Neural cell (in vitro differentiated cells): ENCODE results near the gene MAPRE3. TPM values are rescaled to one million over a fixed set of nuclear protein-coding genes. Genes with fewer than 3 reads are reported as not detected.

Experiments used
- H2AFZ ChIP-seq: fragments of 200-600, 300-800 bp; sonication (generic), shearing (Covaris generic); 2 replicates; pipeline ENCODE4 v1.6.0; 2014; ENCODE audit warnings: low read depth, mild to moderate bottlenecking, antibody characterized with exemption, low read length, moderate library complexity
- H3F3A ChIP-seq: fragments of 200-600 bp; shearing (Covaris generic); 2 replicates; pipeline ENCODE4 v1.6.1; 2016; ENCODE audit warnings: mild to moderate bottlenecking, moderate library complexity, mixed read lengths, antibody characterized with exemption, low read length; ENCODE audit not compliant: insufficient read depth, poor library complexity, severe bottlenecking
- H3K27ac ChIP-seq: fragments of 200-600, 300-800 bp; sonication (generic), shearing (Covaris generic); 2 replicates; pipeline ENCODE4 v1.5.1; 2014; ENCODE audit warnings: mild to moderate bottlenecking, low read length, moderate library complexity
- H3K27me3 ChIP-seq: fragments of 300-800, 200-600 bp; sonication (generic), shearing (Covaris generic); 2 replicates; pipeline ENCODE4 v1.6.0; 2014; ENCODE audit warnings: mild to moderate bottlenecking, low read depth, low read length, moderate library complexity; ENCODE audit not compliant: insufficient read depth
- H3K36me3 ChIP-seq: fragments of 300-800, 200-600 bp; sonication (generic), shearing (Covaris generic); 2 replicates; pipeline ENCODE4 v1.5.1; 2014; ENCODE audit warnings: mild to moderate bottlenecking, antibody characterized with exemption, low read length, moderate library complexity; ENCODE audit not compliant: insufficient read depth
- H3K4me2 ChIP-seq: fragments of 300-800, 200-600 bp; sonication (generic), shearing (Covaris generic); 2 replicates; pipeline ENCODE4 v1.6.0; 2014; ENCODE audit warnings: mild to moderate bottlenecking, low read length
- H3K4me3 ChIP-seq: fragments of 300-800, 200-600 bp; sonication (generic), shearing (Covaris generic); 2 replicates; pipeline ENCODE4 v1.5.1; 2014; ENCODE audit warnings: mild to moderate bottlenecking, low read length, moderate library complexity
- H3K79me2 ChIP-seq: fragments of 200-600 bp; shearing (Covaris generic); replicated peaks from 2 replicates; pipeline ENCODE4 v1.6.0; 2014; ENCODE audit warnings: mild to moderate bottlenecking, low read length, moderate library complexity; ENCODE audit not compliant: insufficient read depth
- H3K9ac ChIP-seq: fragments of 300-800, 200-600 bp; sonication (generic), shearing (Covaris generic); 2 replicates; pipeline ENCODE4 v1.6.1; 2016; ENCODE audit warnings: mild to moderate bottlenecking, low read length, mixed read lengths
- H3K9me2 ChIP-seq: fragments of 200-600 bp; shearing (Covaris generic); 2 replicates; pipeline ENCODE4 v1.6.1; 2016; ENCODE audit warnings: mild to moderate bottlenecking, low read length, mixed read lengths; ENCODE audit not compliant: insufficient read depth
- H3K9me3 ChIP-seq: fragments of 200-600, 300-800 bp; sonication (generic), shearing (Covaris generic); 2 replicates; pipeline ENCODE4 v1.6.1; 2016; ENCODE audit warnings: mild to moderate bottlenecking, mixed run types, low read length, moderate library complexity, mixed read lengths
- H4K20me1 ChIP-seq: fragments of 200-600 bp; shearing (Covaris generic); 2 replicates; pipeline ENCODE4 v1.6.1; 2016; ENCODE audit warnings: mild to moderate bottlenecking, mixed run types; ENCODE audit not compliant: insufficient read depth
- CTCF ChIP-seq: fragments of 450-650 bp; IDR thresholded peaks from 2 replicates; pipeline ENCODE4 v1.5.1; 2014; ENCODE audit warnings: antibody characterized with exemption, mild to moderate bottlenecking, moderate library complexity; ENCODE audit not compliant: poor library complexity, severe bottlenecking
- EP300 ChIP-seq: fragments of 450-650 bp; conservative IDR thresholded peaks from 2 replicates; pipeline ENCODE4 v1.6.1; 2014; ENCODE audit warnings: antibody characterized with exemption, mild to moderate bottlenecking, moderate library complexity; ENCODE audit not compliant: poor library complexity, severe bottlenecking
- EZH2 ChIP-seq: fragments of 200-600, 300-800 bp; shearing (Covaris generic), sonication (generic); IDR thresholded peaks from 2 replicates; pipeline ENCODE4 v1.6.1; 2014; ENCODE audit warnings: antibody characterized with exemption, low read length, borderline replicate concordance, mild to moderate bottlenecking; ENCODE audit not compliant: insufficient read depth, poor library complexity, severe bottlenecking
- MXI1 ChIP-seq: fragments of 450-650 bp; conservative IDR thresholded peaks from 2 replicates; pipeline ENCODE4 v1.6.1; 2014; ENCODE audit warnings: antibody characterized with exemption, mild to moderate bottlenecking; ENCODE audit not compliant: poor library complexity, severe bottlenecking
- POLR2AphosphoS5 ChIP-seq: IDR thresholded peaks from 2 replicates; pipeline ENCODE4 v1.6.1; 2012
- RAD21 ChIP-seq: fragments of 450-650 bp; conservative IDR thresholded peaks from 2 replicates; pipeline ENCODE4 v1.6.1; 2014; ENCODE audit warnings: antibody characterized with exemption, mild to moderate bottlenecking, moderate library complexity
- REST ChIP-seq: IDR thresholded peaks from 2 replicates; pipeline ENCODE4 v1.6.1; 2012; ENCODE audit warnings: borderline replicate concordance
- SMC3 ChIP-seq: fragments of 450-650 bp; conservative IDR thresholded peaks from 2 replicates; pipeline ENCODE4 v1.6.1; 2014; ENCODE audit warnings: antibody characterized with exemption, mild to moderate bottlenecking, moderate library complexity; ENCODE audit not compliant: poor library complexity
- TAF1 ChIP-seq: IDR thresholded peaks from 2 replicates; pipeline ENCODE4 v1.6.1; 2012; ENCODE audit warnings: low read depth
- polyA plus RNA-seq: library from polyadenylated mRNA; depleted of rRNA; stranded (reverse); fragments of >200 nt; gene quantifications from 2 replicates; pipeline ENCODE4 v1.2.3, GENCODE V29; 2014

The MAPRE3 gene
- polyA plus RNA-seq, 1 donor from 2014 or later, result 69.2 TPM

GRCh38 chr2:26994983-26995382 is 24.5 kb downstream of the MAPRE3 start:
- H2AFZ ChIP-seq, result no peak overlapping the region
- no peak overlapping the region for H3K9ac ChIP-seq
- peaks cover 6% of the 10 kb centered on the region for H3K36me3 ChIP-seq
- no peaks in the 10 kb centered on the region for H3F3A ChIP-seq
- no peak for TF ChIP-seq POLR2AphosphoS5
- no peak for TF ChIP-seq EZH2
- TF ChIP-seq REST, result no peak
- TF ChIP-seq EP300, result no peak
- TF ChIP-seq SMC3, result no peak
- TF ChIP-seq TAF1, result no peak
- TF ChIP-seq RAD21, result no peak
- TF ChIP-seq CTCF, result no peak
- no peak for TF ChIP-seq MXI1
- H3K4me2 ChIP-seq, result no peak overlapping the region
- peaks cover 3% of the 10 kb centered on the region for H3K79me2 ChIP-seq
- H3K9me3 ChIP-seq, result no peaks in the 10 kb centered on the region
- H3K27ac ChIP-seq, result no peak overlapping the region
- H3K9me2 ChIP-seq, result no peaks in the 10 kb centered on the region
- no peaks in the 10 kb centered on the region for H4K20me1 ChIP-seq
- no peaks in the 10 kb centered on the region for H3K27me3 ChIP-seq
- H3K4me3 ChIP-seq, result no peak overlapping the region

- peaks cover 3% of the 10 kb centered on the region for H3K79me2 ChIP-seq
- H3K9ac ChIP-seq, result no peak overlapping the region
- no peak overlapping the region for H3K4me2 ChIP-seq
- H3K9me3 ChIP-seq, result no peaks in the 10 kb centered on the region
- no peaks in the 10 kb centered on the region for H3F3A ChIP-seq
- no peaks in the 10 kb centered on the region for H3K27me3 ChIP-seq
- no peaks in the 10 kb centered on the region for H4K20me1 ChIP-seq
- no peak overlapping the region for H3K4me3 ChIP-seq
- TF ChIP-seq SMC3 (no peak), MXI1 (no peak), POLR2AphosphoS5 (no peak), REST (no peak), CTCF (no peak), EP300 (no peak), EZH2 (no peak), TAF1 (no peak), RAD21 (no peak)
- no peaks in the 10 kb centered on the region for H3K9me2 ChIP-seq
- no peak overlapping the region for H3K27ac ChIP-seq
- no peaks in the 10 kb centered on the region for H3K36me3 ChIP-seq
- H2AFZ ChIP-seq, result no peak overlapping the region
These were observed 27.0 kb downstream of the MAPRE3 start for GRCh38 chr2:26997394-26997793.
